Stomach (tissue), 9 donors: ENCODE results near the gene PHF23. TPM values are rescaled to one million over a fixed set of nuclear protein-coding genes. Genes with fewer than 3 reads are reported as not detected.
A peak's percentile ranks its signal among the peaks of the same experiment; 100 is the strongest.

Experiments used
- DNase-seq, 2 donors: peaks; one replicate each; pipeline versions ENCODE4 v3.0.0 to v3.0.0-alpha.2; 2013 to 2019
- H3K27ac ChIP-seq, 5 donors: fragments of 200-600 bp in 4 of 5; sonication (generic) in 4 of 5; one replicate each; pipeline ENCODE4 v1.5.1; 2013 to 2019; ENCODE audit warnings: mild to moderate bottlenecking in 1 of 5, moderate library complexity in 1 of 5
- H3K27me3 ChIP-seq, 3 donors: fragments of 200-600 bp; sonication (generic); one replicate each; pipeline ENCODE4 v1.5.1; 2017 to 2019; ENCODE audit warnings: mixed run types in 1 of 3
- H3K36me3 ChIP-seq, 4 donors: fragments of 200-600 bp; sonication (generic); 1 replicate in 3 of 4; 2 replicates in 1 of 4; pipeline ENCODE4 v1.5.1; 2016 to 2019
- H3K4me1 ChIP-seq, 4 donors: fragments of 200-600 bp; sonication (generic); one replicate each; pipeline ENCODE4 v1.5.1; 2016 to 2019
- H3K4me3 ChIP-seq, 4 donors: fragments of 200-600 bp; sonication (generic) in 3 of 4; one replicate each; pipeline ENCODE4 v1.5.1; 2016 to 2019; ENCODE audit warnings: mild to moderate bottlenecking in 1 of 4
- H3K9me3 ChIP-seq, 4 donors: fragments of 200-600 bp; sonication (generic); one replicate each; pipeline ENCODE4 v1.5.1; 2016 to 2019
- EP300 ChIP-seq: sonication (generic); formaldehyde crosslinking; IDR thresholded peaks from one replicate; pipeline ENCODE4 v1.6.1; 2017; ENCODE audit warnings: antibody characterized with exemption
- POLR2A ChIP-seq, 4 donors: fragments of 450-650 bp; IDR thresholded peaks; one replicate each; pipeline ENCODE4 v1.6.1; 2016; ENCODE audit warnings: antibody characterized with exemption in 4 of 4, control low read depth in 2 of 4, mild to moderate bottlenecking in 1 of 4, moderate library complexity in 1 of 4
- POLR2AphosphoS5 ChIP-seq, 3 donors: sonication (generic); formaldehyde crosslinking; IDR thresholded peaks; one replicate each; pipeline ENCODE4 v1.6.1; 2016; ENCODE audit warnings: antibody characterized with exemption in 3 of 3
- WGBS, 5 donors: extraction: QIAGEN DNeasy Blood & Tissue Kit in 3 of 5; methylation state at CpG; one replicate each; pipeline versions ENCODE4 v1.1.5 to v1.1.7; 2013 to 2018; 5-methylcytosine and 5-hydroxymethylcytosine counted together
- intact Hi-C: fragments of 100-400 bp; cut with DNase I; formaldehyde crosslinking; loops from one replicate; pipeline ENCODE4 v1.15.1; 2023; ENCODE audit warnings: low total_unique reads
- polyA plus RNA-seq, 3 donors: library from polyadenylated mRNA; stranded (reverse); fragments of 200-250 nt; gene quantifications; one replicate each; pipeline ENCODE4 v1.2.3, GENCODE V29; 2013
- total RNA-seq, 5 donors: library from RNA; depleted of rRNA; stranded (reverse); fragments of >200 nt; gene quantifications; one replicate each; pipeline versions ENCODE4 v1.1.0 to v1.2.3, GENCODE V29; 2014 to 2016
- TF ChIP-seq, protein P1 (sequence below), 7 experiments: fragments of 450-650 bp in 4 of 7; fragments of 200-600 bp in 3 of 7; sonication (generic) in 3 of 7; IDR thresholded peaks; one replicate each; pipeline ENCODE4 v1.5.1; 2016 to 2019; ENCODE audit warnings: antibody characterized with exemption in 7 of 7, control low read depth in 2 of 7, mild to moderate bottlenecking in 1 of 7
- donor health status: healthy with polysubstance abuse.
- donor health status: Bipolar disorder and iron deficiency.
- donor health status: healthy.

PHF23 gene
- total and polyA plus RNA-seq, 8 donors, result 5.2 to 27.2 (median 21.4) TPM

DNA sequence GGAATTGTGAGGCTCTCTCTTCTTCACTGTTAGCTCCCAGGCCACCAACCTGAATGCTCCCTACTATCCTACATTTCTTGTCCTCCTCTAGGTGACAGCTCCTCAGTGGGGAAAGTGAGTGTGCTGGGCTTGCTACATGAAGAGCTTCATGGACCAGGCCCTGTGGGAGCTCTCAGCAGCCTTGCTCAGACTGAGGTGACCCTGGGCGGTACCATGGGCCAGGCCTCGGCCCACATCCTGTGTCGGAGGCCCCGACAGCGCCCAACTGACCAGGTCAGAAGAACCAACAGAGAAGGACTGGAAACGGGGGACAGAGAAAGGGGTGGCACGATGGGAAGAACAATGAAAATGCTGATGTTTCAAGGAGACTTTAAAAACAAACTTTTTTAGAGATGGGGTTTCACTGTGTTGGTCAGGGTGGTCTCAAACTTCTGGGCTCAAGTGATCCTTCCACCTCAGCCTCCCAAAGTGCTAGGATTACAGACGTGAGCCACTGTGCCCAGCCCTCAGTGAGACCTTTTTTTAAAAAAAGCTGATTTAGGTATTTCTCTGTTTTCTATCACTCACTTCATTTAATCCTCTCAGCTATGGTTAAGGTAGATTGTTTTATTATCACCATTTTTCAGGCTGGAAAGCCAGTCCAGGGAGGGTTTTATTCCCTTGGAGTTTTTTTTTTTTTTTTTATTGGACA, 17.7 kb upstream of the PHF23 start:
- no peak for DNase-seq
- Histone ChIP-seq H3K4me3 (no peak overlapping the region), H3K27me3 (peaks cover 4 to 20% (median 17%) of the 10 kb centered on the region in 3 donors), H3K36me3 (peaks cover 30 to 65% (median 60%) of the 10 kb centered on the region in 4 donors), H3K27ac (no peak overlapping the region), H3K4me1 (peaks cover 21 to 46% (median 27%) of the 10 kb centered on the region in 4 donors), H3K9me3 (no peaks in the 10 kb centered on the region)
- no peak for TF ChIP-seq EP300
- TF ChIP-seq POLR2A (IDR thresholded peaks at IDR 0.05), result no peak
- TF ChIP-seq POLR2AphosphoS5 (IDR thresholded peaks at IDR 0.05), result no peak
- TF ChIP-seq, protein P1, sequence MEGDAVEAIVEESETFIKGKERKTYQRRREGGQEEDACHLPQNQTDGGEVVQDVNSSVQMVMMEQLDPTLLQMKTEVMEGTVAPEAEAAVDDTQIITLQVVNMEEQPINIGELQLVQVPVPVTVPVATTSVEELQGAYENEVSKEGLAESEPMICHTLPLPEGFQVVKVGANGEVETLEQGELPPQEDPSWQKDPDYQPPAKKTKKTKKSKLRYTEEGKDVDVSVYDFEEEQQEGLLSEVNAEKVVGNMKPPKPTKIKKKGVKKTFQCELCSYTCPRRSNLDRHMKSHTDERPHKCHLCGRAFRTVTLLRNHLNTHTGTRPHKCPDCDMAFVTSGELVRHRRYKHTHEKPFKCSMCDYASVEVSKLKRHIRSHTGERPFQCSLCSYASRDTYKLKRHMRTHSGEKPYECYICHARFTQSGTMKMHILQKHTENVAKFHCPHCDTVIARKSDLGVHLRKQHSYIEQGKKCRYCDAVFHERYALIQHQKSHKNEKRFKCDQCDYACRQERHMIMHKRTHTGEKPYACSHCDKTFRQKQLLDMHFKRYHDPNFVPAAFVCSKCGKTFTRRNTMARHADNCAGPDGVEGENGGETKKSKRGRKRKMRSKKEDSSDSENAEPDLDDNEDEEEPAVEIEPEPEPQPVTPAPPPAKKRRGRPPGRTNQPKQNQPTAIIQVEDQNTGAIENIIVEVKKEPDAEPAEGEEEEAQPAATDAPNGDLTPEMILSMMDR (IDR thresholded peaks at IDR 0.05), result no peak
- intact Hi-C loops, result no loop called here
- WGBS, 5 donors, result 90 to 95% (median 93%) methylated on average over 8 of the region's 8 CpGs

DNA sequence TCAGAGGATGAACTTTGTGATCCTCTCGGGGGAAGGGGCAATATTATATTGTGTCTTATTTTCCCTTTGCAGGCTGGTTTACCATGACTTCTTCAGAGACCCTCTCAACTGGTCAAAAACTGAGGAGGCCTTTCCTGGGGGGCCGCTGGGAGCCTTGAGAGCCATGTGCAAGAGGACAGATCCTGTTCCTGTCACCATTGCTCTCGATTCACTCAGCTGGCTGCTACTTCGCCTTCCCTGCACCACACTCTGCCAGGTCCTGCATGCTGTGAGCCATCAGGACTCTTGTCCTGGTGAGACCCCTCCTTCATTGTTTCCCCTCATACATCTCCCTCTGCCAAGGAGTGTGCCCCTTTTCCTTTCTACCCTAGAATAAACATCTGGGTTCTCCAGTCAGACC, 15.3 kb upstream of the PHF23 start:
- DNase-seq, result no peak
- Histone ChIP-seq H3K27me3 (no peaks in the 10 kb centered on the region), H3K9me3 (no peaks in the 10 kb centered on the region), H3K27ac (no peak overlapping the region), H3K4me3 (no peak overlapping the region), H3K36me3 (peaks cover 30 to 60% (median 56%) of the 10 kb centered on the region in 4 donors), H3K4me1 (peaks cover 22 to 41% (median 27%) of the 10 kb centered on the region in 4 donors)
- TF ChIP-seq POLR2A (IDR thresholded peaks at IDR 0.05) (no peak), EP300 (no peak), POLR2AphosphoS5 (IDR thresholded peaks at IDR 0.05) (no peak)
- TF ChIP-seq, protein P1 (IDR thresholded peaks at IDR 0.05), result no peak
- intact Hi-C loops, result no loop called here
- WGBS, 5 donors, result 91 to 94% (median 93%) methylated on average over 4 of the region's 4 CpGs

DNA sequence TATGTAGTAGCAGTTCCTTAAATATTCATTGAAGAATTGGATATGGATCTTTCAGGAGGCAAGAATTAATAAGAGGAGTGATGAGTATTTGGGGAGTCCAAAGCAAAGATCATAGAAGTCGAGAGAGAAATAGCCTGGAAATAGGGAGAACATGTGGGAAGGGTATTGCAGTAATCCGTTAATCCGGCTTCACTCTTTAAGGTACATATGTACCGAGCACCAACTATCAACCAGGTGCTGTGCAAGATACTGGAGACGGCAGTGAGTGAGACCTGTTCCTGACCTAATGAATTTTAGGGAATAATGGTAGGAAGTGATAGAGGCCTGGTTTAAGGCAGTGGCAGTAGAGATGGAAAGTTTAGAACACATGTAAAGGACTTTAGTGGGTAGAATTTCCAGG, 13.8 kb upstream of the PHF23 start:
- intact Hi-C loops, result no loop called here
- Histone ChIP-seq H3K36me3 (peaks cover 23 to 48% (median 43%) of the 10 kb centered on the region in 4 donors), H3K4me3 (peak overlapping the region; percentile 65 to 98 (median 95)), H3K9me3 (no peaks in the 10 kb centered on the region), H3K4me1 (peaks cover 32 to 45% (median 39%) of the 10 kb centered on the region in 4 donors), H3K27me3 (no peaks in the 10 kb centered on the region), H3K27ac (peak overlapping the region in 4 of 5 donors; percentile 99 to 100 (median 99))
- 64 to 74% (median 73%) methylated on average over 5 of the region's 5 CpGs for WGBS, 5 donors
- no peak for DNase-seq
- TF ChIP-seq, protein P1 (IDR thresholded peaks at IDR 0.05), result no peak

DNA sequence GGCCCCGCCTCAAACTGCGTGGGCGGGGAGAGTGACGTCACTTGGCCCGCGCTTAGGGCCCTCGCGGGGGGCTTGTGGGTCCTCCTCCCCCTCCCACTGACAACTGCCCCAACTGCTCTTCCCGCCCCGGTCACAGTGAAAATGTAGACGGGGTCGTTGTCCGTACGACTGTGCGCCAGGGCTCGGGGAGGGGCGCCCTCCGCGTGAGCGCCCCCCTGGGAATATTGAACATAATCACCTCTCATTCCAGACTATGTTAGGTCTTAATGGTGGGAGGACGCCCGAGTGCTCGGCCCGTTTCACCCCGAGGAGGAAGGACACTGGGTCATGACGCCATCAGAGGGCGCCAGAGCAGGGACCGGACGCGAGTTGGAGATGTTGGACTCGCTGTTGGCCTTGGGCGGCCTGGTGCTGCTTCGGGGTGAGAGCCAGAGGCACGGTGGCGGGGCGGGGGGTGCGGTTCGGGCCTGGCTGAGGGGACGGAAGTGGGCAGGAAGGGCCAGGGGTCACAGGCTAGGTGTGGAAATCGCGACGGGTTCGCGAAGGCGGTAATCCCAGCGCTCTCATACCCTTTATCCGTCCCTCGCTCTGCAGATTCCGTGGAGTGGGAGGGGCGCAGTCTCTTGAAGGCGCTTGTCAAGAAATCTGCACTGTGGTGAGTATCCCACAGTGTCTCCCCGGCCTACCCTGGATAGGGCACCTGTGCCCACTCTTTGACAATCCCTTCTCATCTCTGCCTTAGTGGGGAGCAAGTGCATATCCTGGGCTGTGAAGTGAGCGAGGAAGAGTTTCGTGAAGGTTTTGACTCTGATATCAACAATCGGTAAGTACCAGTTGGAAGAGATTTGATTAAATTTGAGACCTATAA, 13.2 kb upstream of the PHF23 start, which contains the start of gene ELP5:
Gene ELP5, plus strand, starts transcription at position 40 of the 868 bp plus-strand sequence. Its CDS starts 336 bp downstream, at position 376.
- Histone ChIP-seq H3K4me3 (peak within 1 kb of the TSS; percentile 65 to 98 (median 95)), H3K9me3 (no peaks in the 10 kb centered on the region), H3K27ac (peak within 1 kb of the TSS; percentile 96 to 100 (median 99)), H3K27me3 (no peaks in the 10 kb centered on the region), H3K4me1 (peaks cover 32 to 48% (median 41%) of the 10 kb centered on the region in 4 donors), H3K36me3 (peaks cover 18 to 42% (median 37%) of the 10 kb centered on the region in 4 donors)
- intact Hi-C loops, result no loop called here
- 1 to 2% (median 1%) methylated on average over 39 to 55 of the region's 55 CpGs for WGBS, 5 donors
- DNase-seq, result peak; percentile 94 to 97
- TF ChIP-seq POLR2AphosphoS5 (IDR thresholded peaks at IDR 0.05), result peak; percentile 70 to 89 (median 80)
- peak in 1 of 4 donors; percentile 33 for TF ChIP-seq POLR2A (IDR thresholded peaks at IDR 0.05)
- TF ChIP-seq, protein P1 (IDR thresholded peaks at IDR 0.05), result peak in 2 of 7 experiments; percentile 0 to 19
- no peak for TF ChIP-seq EP300
